Heart left ventricle (tissue), 13 donors: ENCODE results near the gene PER2.

Experiments used
- CTCF ChIP-seq, 12 donors: fragments of 200-600 bp; sonication (generic) in 4 of 12; IDR thresholded peaks; one replicate each; pipeline versions ENCODE4 v1.5.0 to v1.8.0; 2018 to 2022; ENCODE audit warnings: antibody characterized with exemption in 12 of 12, mild to moderate bottlenecking in 5 of 12
- POLR2A ChIP-seq, 2 donors: fragments of 450-650 bp; IDR thresholded peaks; one replicate each; pipeline ENCODE4 v1.6.1; 2017; ENCODE audit warnings: antibody characterized with exemption in 2 of 2, mild to moderate bottlenecking in 2 of 2, moderate library complexity in 2 of 2
- donor health status: ischemic (EF 13 %, LVEDD 7.1; RV severe dilation, severe dysfunction).
- donor health status: DM: no; HTN: yes; CAD: no.
- donor health status: DM: no; HTN: no; CAD: no.
- donor health status: ischemic (EF 25% LVEDD 6.9; RV normal size, moderate dysfunction).
- donor health status: ischemic (EF 25% LVEDD 5.7; RV mildly dilated, moderate dysfunction).
- donor health status: ischemic (EF 35%, LVEDD 5.7; RV mildly dilated, moderate dysfunction).
- donor health status: nonischemic (EF 11% LVEDD 7.7; RV severe dilation, severe dysfunction).
- donor health status: DM: yes; HTN: yes; CAD: no.
- donor health status: PGD.
- donor health status: ischemic (EF 29% LVEDD 5.4; RV normal size, mild dysfunction).
- donor health status: nonischemic (EF 23%, LVEDD 6.1; RV moderate dilation, normal function).

GRCh38 chr2:238290715-238291549 is 2.5 kb upstream of the PER2 start:
- TF ChIP-seq CTCF (IDR thresholded peaks at IDR 0.05): no peak
- no peak for TF ChIP-seq POLR2A (IDR thresholded peaks at IDR 0.05)
